Measurements from ENCODE around the gene GJB3. TPM values are rescaled to one million over a fixed set of nuclear protein-coding genes. Genes with fewer than 3 reads are reported as not detected.
A peak's percentile ranks its signal among the peaks of the same experiment; 100 is the strongest.

GJB3 gene
- total RNA-seq, 1 experiment from 2014 or later, result 0.96 TPM

DNA sequence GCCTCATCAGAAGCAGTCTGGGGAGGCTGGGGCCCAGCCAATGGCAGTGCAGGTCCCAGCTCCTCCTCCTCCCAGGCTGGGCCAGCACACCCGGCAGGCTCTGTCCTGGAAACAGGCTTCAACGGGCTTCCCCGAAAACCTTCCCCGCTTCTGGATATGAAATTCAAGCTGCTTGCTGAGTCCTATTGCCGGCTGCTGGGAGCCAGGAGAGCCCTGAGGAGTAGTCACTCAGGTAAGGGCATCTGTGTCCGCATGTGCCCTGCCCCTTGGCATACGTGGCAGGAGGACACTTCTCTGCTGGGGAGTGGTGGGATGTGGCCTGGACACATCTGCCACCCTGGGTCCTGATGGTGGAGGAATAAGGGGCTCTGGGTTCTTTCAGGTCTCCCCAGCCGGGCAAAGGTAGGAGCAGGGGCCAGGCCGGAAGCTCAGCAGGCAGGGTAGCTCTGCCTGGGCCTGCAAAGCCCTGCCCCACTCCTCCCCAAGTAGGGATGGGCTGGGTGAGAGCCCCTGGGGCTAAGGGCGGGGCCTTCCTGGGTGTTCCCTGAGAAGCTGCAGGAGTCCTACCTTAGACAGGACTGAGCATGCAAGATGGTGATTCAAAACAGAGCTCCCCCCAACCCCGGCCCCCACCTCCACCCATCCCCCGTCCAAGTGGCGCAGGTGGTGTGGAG, 25.9 kb upstream of the GJB3 start, which contains the start of gene GJB5:
Gene GJB5, plus strand, starts transcription at position 84 of the 674 bp plus-strand sequence. CDS start 2,284 bp downstream, outside the sequence.
- H3K56ac ChIP-seq (ENCODE audit: insufficient read length, low read depth, low read length), result no peak within 1 kb of the TSS
- H2AFZ ChIP-seq (ENCODE audit: low read length), result no peak within 1 kb of the TSS
- H2BK15ac ChIP-seq (ENCODE audit: low read depth, low read length), result no peak within 1 kb of the TSS
- H3K9me3 Mint-ChIP-seq, result no peaks in the 10 kb centered on the region
- H3K36me3 Mint-ChIP-seq (ENCODE audit: insufficient read depth in 1 of 3, low read depth in 3 of 3), result no peaks in the 10 kb centered on the region
- H4K20me1 ChIP-seq (ENCODE audit: control insufficient read depth, insufficient read depth, insufficient read length), result no peaks in the 10 kb centered on the region
- H4K5ac ChIP-seq (ENCODE audit: insufficient read length, low read depth, low read length), result no peak within 1 kb of the TSS
- no peaks in the 10 kb centered on the region for H3K23me2 ChIP-seq (ENCODE audit: insufficient read length, low read depth, low read length, poor library complexity, severe bottlenecking)
- no peak within 1 kb of the TSS for H3K9ac ChIP-seq (ENCODE audit: extremely low read depth, insufficient read length, low read length)
- no peak within 1 kb of the TSS for H2BK20ac ChIP-seq (ENCODE audit: low read depth, low read length, poor library complexity, severe bottlenecking)
- H2BK12ac ChIP-seq (ENCODE audit: insufficient read length, low read depth, low read length), result no peak within 1 kb of the TSS
- no peak within 1 kb of the TSS for H3K27ac ChIP-seq (ENCODE audit: insufficient read length, low read depth, low read length)
- H3K23ac ChIP-seq (ENCODE audit: insufficient read length, low read depth, low read length), result no peak within 1 kb of the TSS
- no peak within 1 kb of the TSS for H3K4ac ChIP-seq (ENCODE audit: low read depth, low read length)
- no peak within 1 kb of the TSS for H3K14ac ChIP-seq (ENCODE audit: insufficient read depth, low read length)
- TF ChIP-seq, protein P1, sequence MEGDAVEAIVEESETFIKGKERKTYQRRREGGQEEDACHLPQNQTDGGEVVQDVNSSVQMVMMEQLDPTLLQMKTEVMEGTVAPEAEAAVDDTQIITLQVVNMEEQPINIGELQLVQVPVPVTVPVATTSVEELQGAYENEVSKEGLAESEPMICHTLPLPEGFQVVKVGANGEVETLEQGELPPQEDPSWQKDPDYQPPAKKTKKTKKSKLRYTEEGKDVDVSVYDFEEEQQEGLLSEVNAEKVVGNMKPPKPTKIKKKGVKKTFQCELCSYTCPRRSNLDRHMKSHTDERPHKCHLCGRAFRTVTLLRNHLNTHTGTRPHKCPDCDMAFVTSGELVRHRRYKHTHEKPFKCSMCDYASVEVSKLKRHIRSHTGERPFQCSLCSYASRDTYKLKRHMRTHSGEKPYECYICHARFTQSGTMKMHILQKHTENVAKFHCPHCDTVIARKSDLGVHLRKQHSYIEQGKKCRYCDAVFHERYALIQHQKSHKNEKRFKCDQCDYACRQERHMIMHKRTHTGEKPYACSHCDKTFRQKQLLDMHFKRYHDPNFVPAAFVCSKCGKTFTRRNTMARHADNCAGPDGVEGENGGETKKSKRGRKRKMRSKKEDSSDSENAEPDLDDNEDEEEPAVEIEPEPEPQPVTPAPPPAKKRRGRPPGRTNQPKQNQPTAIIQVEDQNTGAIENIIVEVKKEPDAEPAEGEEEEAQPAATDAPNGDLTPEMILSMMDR (conservative IDR thresholded peaks at IDR 0.05), result no peak
- H3K79me1 ChIP-seq (ENCODE audit: insufficient read depth, low read depth, low read length, poor library complexity, severe bottlenecking), result no peaks in the 10 kb centered on the region
- peaks cover 8% of the 10 kb centered on the region for H3K27me3 Mint-ChIP-seq (ENCODE audit: low read depth)
- no peaks in the 10 kb centered on the region for H3K27me3 ChIP-seq (ENCODE audit: insufficient read depth, low read length)
- no peak within 1 kb of the TSS for H4K8ac ChIP-seq (replicated peaks; ENCODE audit: insufficient read length, low read depth, low read length)
- no peaks in the 10 kb centered on the region; the same call in 1 of the 2 replicates for H3K4me1 ChIP-seq (ENCODE audit: insufficient read depth, low read length)
- WGBS (ENCODE audit: extremely low coverage, insufficient read length, low lambda C conversion rate), result no CpG with 5 or more reads among the region's 13 CpGs
- H3K9me3 ChIP-seq (ENCODE audit: control insufficient read depth, low read depth, low read length), result no peaks in the 10 kb centered on the region
- no peaks in the 10 kb centered on the region for H3K79me2 ChIP-seq (ENCODE audit: insufficient read depth, low read length)
- no peak within 1 kb of the TSS for H2BK120ac ChIP-seq (ENCODE audit: low read depth, low read length, poor library complexity, severe bottlenecking)
- H3T11ph ChIP-seq (ENCODE audit: low read length), result no peak within 1 kb of the TSS
- H3K4me1 Mint-ChIP-seq, result peaks cover 16% of the 10 kb centered on the region in 2 experiments
- no peak within 1 kb of the TSS for H3K4me2 ChIP-seq (ENCODE audit: insufficient read depth, insufficient read length, low read length)
- H2AK5ac ChIP-seq (ENCODE audit: insufficient read length, low read length), result no peak within 1 kb of the TSS
- H3K18ac ChIP-seq (ENCODE audit: insufficient read length, low read depth, low read length), result peak within 1 kb of the TSS; percentile 33
- H4K91ac ChIP-seq (ENCODE audit: insufficient read length, low read depth, low read length), result no peak within 1 kb of the TSS
- DNase-seq, result peak; percentile 42
- H3K27ac Mint-ChIP-seq, result peak within 1 kb of the TSS in 1 of 3 experiments; percentile 34; a peak in 1 of 7 replicates
- H2BK5ac ChIP-seq (ENCODE audit: insufficient read length, low read length), result no peak within 1 kb of the TSS
- H3K4me3 Mint-ChIP-seq, result no peak within 1 kb of the TSS
